Activated CD8-positive, alpha-beta memory T cell treated with anti-CD3 and anti-CD28 coated beads for 4 hours (primary cell): Measurements from ENCODE around the gene MORN3.
A peak's percentile ranks its signal among the peaks of the same experiment; 100 is the strongest.
"Not testable (repeated sequence)": the region's sequence is repeated elsewhere in the genome, so short reads cannot be mapped to it uniquely, and the experiment has no call there.

Source experiments
- DNase-seq, 2 donors: peaks; one replicate each; pipeline ENCODE4 v3.0.0-alpha.2; 2020; ENCODE audit warnings: low read depth in 2 of 2

MORN3 gene

GRCh38 chr12:121669521-121669900, at the start of gene MORN3:
Gene MORN3 (minus strand): TSS chr12:121669654. CDS start chr12:121669483, 171 bp downstream.
- DNase-seq: no peak

DNA sequence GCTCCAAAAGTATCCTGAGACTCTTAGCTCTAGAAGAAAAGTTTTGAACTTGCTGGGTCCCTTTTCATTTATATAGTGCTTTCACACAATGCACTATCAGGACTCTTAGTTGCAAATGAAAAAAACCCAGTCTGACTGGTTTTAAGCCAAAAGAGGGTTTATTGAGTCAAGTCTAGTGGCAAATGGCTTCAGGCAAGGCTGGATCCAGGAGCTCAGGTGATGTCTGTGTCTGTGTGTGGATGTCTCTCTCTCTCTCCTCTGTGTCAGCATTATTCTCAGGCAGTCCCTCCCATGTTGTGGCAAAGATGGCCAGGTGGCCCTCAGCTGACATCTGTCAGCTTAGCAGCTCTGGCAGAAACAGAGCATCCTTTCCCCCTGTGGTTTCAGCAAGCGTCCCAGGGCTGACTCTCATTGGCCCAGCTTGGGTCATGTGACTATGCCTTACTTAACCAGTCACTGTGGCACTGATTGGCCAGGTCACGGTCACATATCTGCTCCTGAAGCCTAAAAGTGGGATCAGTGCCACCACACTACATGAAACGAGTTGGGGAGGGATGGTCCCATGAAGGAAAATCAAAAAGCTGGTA, 49.3 kb upstream of the MORN3 start:
- DNase-seq: no peak

DNA sequence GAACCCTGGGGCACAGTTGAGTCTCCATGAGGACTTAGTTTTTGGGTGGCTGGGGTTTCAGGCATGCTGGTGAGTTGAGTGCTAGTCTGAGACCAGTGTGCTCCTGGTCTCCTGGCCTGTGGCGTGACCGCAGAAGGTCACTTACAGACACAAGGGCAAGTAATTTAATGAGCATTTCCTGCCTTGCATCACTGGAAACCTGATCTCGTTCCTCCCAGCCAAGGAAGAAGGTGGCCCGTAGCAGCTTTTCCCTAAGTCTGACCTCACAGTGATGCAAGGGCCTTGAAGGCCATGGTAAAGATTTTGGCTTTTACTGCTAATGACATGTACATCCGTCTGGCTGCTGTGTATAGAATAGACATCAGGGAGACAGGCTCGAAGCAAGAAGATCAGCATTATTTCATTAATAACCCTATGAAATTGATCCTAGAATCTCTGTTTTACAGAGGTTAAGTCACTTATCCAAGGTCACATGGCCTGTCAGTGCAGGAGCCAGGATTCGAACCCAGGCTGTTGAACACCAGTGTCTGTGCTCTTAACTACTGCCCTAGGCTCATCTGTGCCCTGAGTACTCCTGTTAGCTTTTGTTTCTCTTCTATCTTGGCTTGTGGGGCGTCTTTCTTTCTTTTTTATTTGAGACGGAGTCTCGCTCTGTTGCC, 47.7 kb upstream of the MORN3 start:
- no peak for DNase-seq

- DNase-seq: no peak
These were observed 46.5 kb upstream of the MORN3 start for GRCh38 chr12:121715862-121716435.

GRCh38 chr12:121715055-121715454, 45.6 kb upstream of the MORN3 start:
- not testable (repeated sequence) for DNase-seq

GRCh38 chr12:121713793-121714192, 44.3 kb upstream of the MORN3 start:
- DNase-seq: no peak

DNA sequence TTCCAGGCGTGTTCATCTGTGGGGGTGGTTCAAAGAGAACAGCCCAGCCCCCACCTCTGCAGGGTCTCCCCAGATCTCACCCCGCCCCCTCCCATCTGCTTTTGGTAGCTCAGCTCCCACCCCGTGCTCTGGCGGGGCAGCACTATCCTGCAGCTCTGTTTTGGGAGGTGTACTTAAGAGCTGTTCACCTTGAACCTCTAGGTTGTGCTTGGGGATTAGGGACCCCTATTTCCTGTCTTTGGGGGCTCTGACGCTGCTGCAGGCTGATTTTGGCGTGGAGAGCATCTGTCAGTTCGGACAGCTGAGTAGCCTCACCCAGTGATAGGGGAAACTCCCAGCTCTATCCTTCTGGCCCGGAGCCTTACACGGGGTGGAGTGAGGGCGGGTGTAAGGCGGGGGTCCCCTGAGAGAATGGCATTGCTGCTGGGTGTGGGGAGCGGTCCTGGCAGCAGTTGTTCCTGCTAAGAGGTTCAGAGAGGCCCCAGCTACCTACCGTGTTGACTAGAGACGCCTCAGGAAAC, 43.9 kb upstream of the MORN3 start:
- DNase-seq: peak in 1 of 2 donors; percentile 19

DNA sequence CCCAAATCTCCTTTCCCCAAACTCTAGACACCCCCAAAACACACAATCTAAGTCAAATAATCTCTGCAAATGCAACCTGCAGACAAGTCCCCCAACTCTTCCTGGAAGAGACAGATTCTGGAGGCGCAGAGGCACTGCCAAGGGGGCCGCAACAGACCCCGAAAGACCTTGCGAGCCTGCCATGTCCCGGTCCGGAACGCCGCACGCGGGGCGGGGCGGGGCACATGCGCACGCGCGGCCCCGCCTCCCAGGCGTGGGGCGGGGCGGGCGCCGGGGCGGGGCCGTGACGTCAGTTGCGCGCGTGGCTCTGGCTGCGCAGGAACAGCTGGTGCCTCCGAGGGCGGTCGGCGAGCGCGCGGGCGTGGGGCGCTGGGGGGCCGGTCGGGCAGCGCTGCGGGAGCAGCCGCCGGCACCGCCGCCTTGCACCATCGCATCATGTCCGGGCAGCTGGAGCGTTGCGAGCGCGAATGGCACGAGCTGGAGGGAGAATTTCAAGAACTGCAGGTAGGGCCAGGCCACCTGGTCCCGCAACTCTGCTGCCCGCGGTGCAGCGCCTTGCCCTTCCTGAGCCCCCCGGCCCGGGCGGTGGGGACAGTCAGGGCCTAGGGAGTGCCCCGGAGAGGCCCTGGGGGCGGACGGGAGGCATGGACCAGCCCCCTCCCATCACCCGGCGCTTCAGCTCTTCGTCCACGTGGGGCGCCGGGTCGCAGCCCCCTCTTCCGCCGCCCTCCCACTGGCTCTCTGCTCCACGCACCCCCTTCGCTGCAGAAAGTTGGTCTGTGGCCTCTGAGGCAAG, 43.2 kb upstream of the MORN3 start, which contains the start of gene TMEM120B:
Gene TMEM120B (plus strand): TSS at position 292 of the 796 bp plus-strand sequence. CDS start 144 bp downstream, at position 436.
- DNase-seq: peak; percentile 66 to 73

DNA sequence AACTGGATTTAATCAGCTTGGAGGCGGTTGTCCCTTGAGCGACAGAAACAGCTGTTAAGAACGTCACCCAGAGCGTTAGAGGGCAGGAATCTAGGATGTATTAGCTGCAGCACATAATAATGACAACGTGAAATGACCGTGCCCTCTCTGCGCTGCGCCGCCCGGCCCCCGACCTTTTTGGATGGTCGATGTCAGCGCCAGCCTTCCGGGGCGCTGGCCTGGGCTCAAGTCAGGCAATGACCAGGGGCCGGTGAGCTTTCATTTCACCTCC, 42.7 kb upstream of the MORN3 start:
- DNase-seq: no peak

GRCh38 chr12:121711361-121712189, 42.1 kb upstream of the MORN3 start:
- DNase-seq: no peak

GRCh38 chr12:121709478-121709961, 40.1 kb upstream of the MORN3 start:
- DNase-seq: no peak

- not testable (repeated sequence) for DNase-seq
These were observed 39.6 kb upstream of the MORN3 start for GRCh38 chr12:121709064-121709424.

DNA sequence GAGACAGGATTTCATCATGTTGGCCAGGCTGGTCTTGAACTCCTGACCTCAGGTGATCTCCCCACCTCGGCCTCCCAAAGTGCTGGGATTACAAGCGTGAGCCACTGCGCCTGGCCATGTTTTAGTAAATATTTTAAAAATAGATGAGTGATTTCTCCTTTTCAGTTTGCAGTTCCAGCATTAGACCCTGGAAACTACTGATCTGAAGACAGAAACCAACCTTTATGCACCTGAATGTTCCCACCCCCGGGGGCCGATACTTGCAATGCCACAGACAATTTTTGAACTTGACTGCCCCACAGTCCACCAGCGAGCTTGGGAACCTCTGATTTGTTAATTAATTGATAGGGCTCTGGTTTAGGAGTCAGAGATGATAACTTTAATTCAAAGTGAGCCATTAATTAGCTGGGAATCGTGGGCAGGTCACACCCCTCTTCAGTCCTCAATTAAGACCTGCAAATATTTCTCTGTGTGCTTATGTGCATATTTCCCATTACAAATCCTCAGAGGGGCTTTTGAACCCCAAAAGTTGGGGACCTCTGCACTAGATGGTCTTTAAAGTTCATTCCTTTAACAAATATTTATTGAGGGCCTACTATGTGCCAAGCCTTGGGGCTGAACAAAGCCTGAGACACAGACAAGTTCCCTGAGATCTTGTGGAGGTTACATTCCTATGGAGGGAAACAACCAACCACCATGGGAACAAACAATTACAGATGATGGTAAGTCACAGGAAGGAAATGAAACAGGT, 39.0 kb upstream of the MORN3 start:
- no peak for DNase-seq

GRCh38 chr12:121705514-121705913, 36.1 kb upstream of the MORN3 start:
- DNase-seq: no peak

GRCh38 chr12:121702944-121703343, 33.5 kb upstream of the MORN3 start:
- no peak for DNase-seq

DNA sequence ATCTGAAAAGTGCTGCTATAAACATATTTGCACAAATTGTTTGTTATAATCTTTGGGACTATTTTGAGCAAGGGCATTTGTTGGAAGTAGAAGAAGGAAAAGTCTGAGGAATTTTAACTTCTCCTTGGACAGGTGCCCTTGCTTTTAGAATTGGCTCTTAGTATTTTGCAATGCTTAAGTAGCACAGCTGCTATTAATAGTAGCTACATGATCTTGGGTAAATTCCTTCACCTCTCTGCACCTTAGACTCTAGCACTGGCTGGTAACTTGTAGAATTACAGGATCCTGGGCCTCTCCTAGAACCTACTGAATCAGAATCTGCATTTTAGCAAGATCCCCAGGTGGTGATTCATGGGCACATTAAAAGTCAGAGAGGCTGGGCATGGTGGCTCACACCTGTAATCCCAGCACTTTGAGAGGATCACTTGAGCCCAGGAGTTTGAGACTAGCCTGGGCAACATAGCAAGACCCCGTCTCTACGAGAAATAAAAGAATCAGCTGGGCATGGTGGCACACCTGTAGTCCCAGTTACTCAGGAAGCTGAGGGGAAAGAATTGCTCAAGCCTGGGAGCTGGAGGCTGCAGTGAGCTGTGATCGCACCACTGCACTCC, 32.3 kb upstream of the MORN3 start:
- DNase-seq: no peak

GRCh38 chr12:121697861-121698260, 28.4 kb upstream of the MORN3 start:
- not testable (repeated sequence) for DNase-seq

- no peak for DNase-seq
These were observed 27.7 kb upstream of the MORN3 start for GRCh38 chr12:121697093-121697698.

DNA sequence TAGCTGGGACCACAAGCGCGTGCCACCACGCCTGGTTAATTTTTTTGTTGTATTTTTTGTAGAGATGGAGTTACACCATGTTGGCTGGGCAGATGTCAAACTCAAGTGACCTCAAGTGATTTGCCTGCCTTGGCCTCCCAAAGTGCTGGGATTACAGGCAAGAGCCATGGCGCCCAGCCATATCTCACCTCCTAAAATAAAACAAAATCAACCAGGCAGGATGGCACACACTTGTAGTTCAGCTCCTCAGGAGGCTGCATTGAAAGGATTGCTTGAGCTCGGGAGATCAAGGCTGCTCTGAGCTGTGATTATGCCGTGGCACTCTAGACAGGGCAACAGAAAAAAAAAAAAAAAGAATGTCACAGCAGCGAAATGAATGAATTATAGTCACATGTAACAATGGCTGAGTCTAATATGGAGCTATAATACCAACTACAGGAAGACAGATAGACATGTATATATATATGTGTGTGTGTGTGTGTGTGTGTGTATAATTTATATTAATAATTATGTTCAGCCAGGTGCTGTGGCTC, 23.8 kb upstream of the MORN3 start:
- DNase-seq: no peak

- DNase-seq: not testable (repeated sequence)
These were observed 23.3 kb upstream of the MORN3 start for GRCh38 chr12:121692744-121693143.
